HCT116 (cell line): ENCODE measurements around the gene CNTNAP2. TPM values are rescaled to one million over a fixed set of nuclear protein-coding genes. Genes with fewer than 3 reads are reported as not detected.

Source experiments
- ATAC-seq: fragments of 200-7000 bp; cut with Tn5 transposase; 2 replicates; pipeline ENCODE4 v1.9.1; 2020; ENCODE audit warnings: mild to moderate bottlenecking, moderate library complexity
- BruUV-seq: library from RNA; stranded (reverse); fragments of 400-500 nt; replicated peaks from 2 replicates; lab custom pipeline; 2021; lab: Mats Ljungman, UMichigan
- CTCF ChIA-PET: fragments of 300-600 bp; sonication (Branson Sonifier 250); formaldehyde crosslinking; loops from one replicate; lab custom pipeline; 2021; ENCODE audit warnings: antibody characterized with exemption; lab: Charles Lee
- POLR2A ChIA-PET: fragments of 300-600, 350-600 bp; sonication (Branson Sonifier 250); formaldehyde crosslinking; loops from one replicate; lab custom pipeline; 2021; ENCODE audit warnings: antibody characterized with exemption; lab: Charles Lee
- RAD21 ChIA-PET, 2 experiments: fragments of 300-600 bp; sonication (Branson Sonifier 250); formaldehyde crosslinking; loops; one replicate each; lab custom pipeline; 2023; ENCODE audit warnings: low total read pairs in 2 of 2; ENCODE audit not compliant: uncharacterized antibody in 2 of 2, unreplicated experiment in 2 of 2, low non-redundant PET in 1 of 2; lab: Charles Lee
- DNase-seq: peaks from one replicate; pipeline ENCODE4 v3.0.0-alpha.2; 2010; ENCODE audit warnings: low read depth, low spot score
- H2AFZ ChIP-seq: fragments of 200-600 bp; shearing (Covaris generic), sonication (generic); 2 replicates; pipeline ENCODE4 v1.6.1; 2017; ENCODE audit warnings: low read depth, mixed run types, mixed read lengths, antibody characterized with exemption, low read length; ENCODE audit not compliant: poor library complexity, severe bottlenecking
- H3K27ac ChIP-seq: 2 replicates; pipeline ENCODE4 v1.5.1; 2012; ENCODE audit warnings: low read depth, low read length
- H3K27me3 ChIP-seq: fragments of 200-600 bp; sonication (generic); 2 replicates; pipeline ENCODE4 v1.6.1; 2016; ENCODE audit warnings: mixed run types, low read length, mixed read lengths; ENCODE audit not compliant: insufficient read depth
- H3K36me3 ChIP-seq, 2 experiments: fragments of 200-500 bp in 1 of 2; fragments of 200-600 bp in 1 of 2; sonication (Bioruptor generic) in 1 of 2; sonication (generic) in 1 of 2; 2 replicates each; pipeline versions ENCODE4 v1.5.1 to v1.6.1; 2014 to 2016; ENCODE audit warnings: low read length in 2 of 2, inconsistent platforms in 1 of 2, mixed read lengths in 1 of 2, mixed run types in 1 of 2; ENCODE audit not compliant: insufficient read depth in 2 of 2, control insufficient read depth in 1 of 2
- H3K4me1 ChIP-seq, 2 experiments: fragments of 200-600 bp in 1 of 2; sonication (generic) in 1 of 2; 2 replicates each; pipeline versions ENCODE4 v1.5.1 to v1.6.1; 2012 to 2017; ENCODE audit warnings: low read length in 2 of 2, inconsistent platforms in 1 of 2, mild to moderate bottlenecking in 1 of 2, mixed read lengths in 1 of 2, mixed run types in 1 of 2, moderate library complexity in 1 of 2; ENCODE audit not compliant: insufficient read depth in 2 of 2, control insufficient read depth in 1 of 2
- H3K4me2 ChIP-seq: fragments of 200-600 bp; sonication (generic); 2 replicates; pipeline ENCODE4 v1.6.1; 2017; ENCODE audit warnings: mixed run types, low read length, mixed read lengths
- H3K4me3 ChIP-seq, 2 experiments: fragments of 200-600 bp in 1 of 2; sonication (generic) in 1 of 2; replicated peaks in 1 of 2; 2 replicates each; pipeline ENCODE4 v1.5.1; 2011 to 2016; ENCODE audit warnings: low read length in 2 of 2, control low read depth in 1 of 2, low read depth in 1 of 2, mild to moderate bottlenecking in 1 of 2, mixed read lengths in 1 of 2, mixed run types in 1 of 2
- H3K79me2 ChIP-seq: fragments of 200-600 bp; sonication (generic); 2 replicates; pipeline ENCODE4 v1.6.1; 2017; ENCODE audit warnings: mild to moderate bottlenecking, mixed run types, low read length, moderate library complexity, mixed read lengths; ENCODE audit not compliant: insufficient read depth
- H3K9ac ChIP-seq: fragments of 200-600 bp; sonication (generic); 2 replicates; pipeline ENCODE4 v1.6.1; 2016; ENCODE audit warnings: low read length, mixed read lengths
- H3K9me2 ChIP-seq: fragments of 200-600 bp; sonication (generic), shearing (Covaris generic); 2 replicates; pipeline ENCODE4 v1.6.1; 2017; ENCODE audit warnings: mixed run types, mild to moderate bottlenecking, moderate library complexity; ENCODE audit not compliant: insufficient read depth
- H3K9me3 ChIP-seq, 2 experiments: fragments of 200-500 bp in 1 of 2; fragments of 200-600 bp in 1 of 2; sonication (Bioruptor generic) in 1 of 2; sonication (generic) in 1 of 2; 2 replicates each; pipeline ENCODE4 v1.6.1; 2014 to 2017; ENCODE audit warnings: low read length in 2 of 2, mixed read lengths in 2 of 2, inconsistent platforms in 1 of 2, low read depth in 1 of 2, mild to moderate bottlenecking in 1 of 2, mixed run types in 1 of 2, moderate library complexity in 1 of 2; ENCODE audit not compliant: control insufficient read depth in 1 of 2, insufficient read depth in 1 of 2
- H4K20me1 ChIP-seq: fragments of 200-600 bp; sonication (generic), shearing (Covaris generic); 2 replicates; pipeline ENCODE4 v1.6.1; 2017; ENCODE audit warnings: mixed run types, mild to moderate bottlenecking, moderate library complexity; ENCODE audit not compliant: insufficient read depth
- CBX3 ChIP-seq: IDR thresholded peaks from 2 replicates; pipeline ENCODE4 v1.6.1; 2012; ENCODE audit warnings: low read depth
- CEBPB ChIP-seq: IDR thresholded peaks from 2 replicates; pipeline ENCODE4 v1.6.1; 2012; ENCODE audit warnings: low read depth
- EGR1 ChIP-seq: IDR thresholded peaks from 2 replicates; pipeline ENCODE4 v1.6.1; 2012; ENCODE audit warnings: low read depth
- FOSL1 ChIP-seq: IDR thresholded peaks from 2 replicates; pipeline ENCODE4 v1.6.1; 2012; ENCODE audit warnings: low read depth
- JUND ChIP-seq: IDR thresholded peaks from 2 replicates; pipeline ENCODE4 v1.6.1; 2012
- POLR2AphosphoS5 ChIP-seq: IDR thresholded peaks from 2 replicates; pipeline ENCODE4 v1.6.1; 2011; ENCODE audit warnings: mild to moderate bottlenecking, low read depth, low read length, moderate library complexity
- SRF ChIP-seq: IDR thresholded peaks from 2 replicates; pipeline ENCODE4 v1.6.1; 2012; ENCODE audit warnings: low read depth
- YY1 ChIP-seq: IDR thresholded peaks from 2 replicates; pipeline ENCODE4 v1.6.1; 2011; ENCODE audit warnings: low read length, low read depth, moderate library complexity, mild to moderate bottlenecking; ENCODE audit not compliant: insufficient replicate concordance; ENCODE audit errors: extremely low read depth
- ZNF274 ChIP-seq: fragments of 200-500 bp; sonication (Bioruptor generic); IDR thresholded peaks from 2 replicates; pipeline ENCODE4 v1.6.1; 2014; ENCODE audit warnings: mild to moderate bottlenecking, low read depth, low read length, inconsistent platforms
- intact Hi-C: fragments of 100-400 bp; cut with micrococcal nuclease; formaldehyde crosslinking; loops from 2 replicates; pipeline ENCODE4 v1.10.0; 2022
- total RNA-seq: library from RNA; stranded (reverse); gene quantifications from one replicate; pipeline ENCODE4 v1.2.1, GENCODE V29; 2021; ENCODE audit not compliant: unreplicated experiment
- TF ChIP-seq, protein P1 (sequence below), 3 experiments: fragments of 200-600 bp in 1 of 3; sonication (generic) in 1 of 3; IDR thresholded peaks in 2 of 3; conservative IDR thresholded peaks in 1 of 3; 2 replicates each; pipeline ENCODE4 v1.5.1; 2012 to 2017; ENCODE audit warnings: low read depth in 2 of 3, low read length in 2 of 3, antibody characterized with exemption in 1 of 3, borderline replicate concordance in 1 of 3, control low read depth in 1 of 3, mild to moderate bottlenecking in 1 of 3, mixed read lengths in 1 of 3, mixed run types in 1 of 3, moderate library complexity in 1 of 3; ENCODE audit not compliant: insufficient read depth in 1 of 3
- TF ChIP-seq, protein P2 (sequence below): IDR thresholded peaks from 2 replicates; pipeline ENCODE4 v1.6.1; 2011; ENCODE audit warnings: mild to moderate bottlenecking, low read length, moderate library complexity; ENCODE audit not compliant: insufficient replicate concordance; ENCODE audit errors: extremely low read depth
- TF ChIP-seq, protein P3 (sequence below): IDR thresholded peaks from 2 replicates; pipeline ENCODE4 v1.6.1; 2012; ENCODE audit warnings: low read depth
- TF ChIP-seq, protein P4 (sequence below): IDR thresholded peaks from 2 replicates; pipeline ENCODE4 v1.6.1; 2012
- TF ChIP-seq, protein P5 (sequence below): IDR thresholded peaks from 2 replicates; pipeline ENCODE4 v1.6.1; 2012

The CNTNAP2 gene
- total RNA-seq, 1 experiment from 2014 or later = 0.37 TPM

DNA sequence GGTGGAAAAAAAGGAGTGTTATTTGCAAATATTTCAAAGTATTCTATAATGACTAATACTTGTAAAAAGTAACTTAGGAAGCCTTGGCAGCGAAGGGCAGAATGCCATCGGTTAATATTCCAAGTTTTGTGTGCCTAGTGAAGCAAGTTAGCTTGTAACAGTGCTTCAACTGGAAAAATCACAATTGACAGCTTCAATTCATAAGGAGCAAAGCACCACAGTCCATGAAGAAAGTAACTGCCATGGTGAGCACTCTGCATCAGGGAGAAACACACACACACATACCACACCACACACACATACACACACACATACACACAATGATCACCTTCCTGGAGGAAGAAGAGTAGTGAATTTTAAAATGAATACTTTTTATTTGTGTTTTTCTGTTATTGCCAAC, 298.3 kb downstream of the CNTNAP2 start:
- RAD21 ChIA-PET = no interaction called here
- Histone ChIP-seq H3K27me3 (no peaks in the 10 kb centered on the region), H3K79me2 (no peaks in the 10 kb centered on the region), H3K4me2 (no peak overlapping the region), H3K9ac (no peak overlapping the region), H3K4me3 (no peak overlapping the region), H3K9me3 (peaks cover 0 to 17% of the 10 kb centered on the region in 2 experiments; a peak in 2 of 4 replicates), H3K4me1 (no peaks in the 10 kb centered on the region), H3K27ac (no peak overlapping the region), H3K36me3 (no peaks in the 10 kb centered on the region), H3K9me2 (no peaks in the 10 kb centered on the region), H2AFZ (no peak overlapping the region), H4K20me1 (no peaks in the 10 kb centered on the region)
- DNase-seq = no peak
- no peak for ATAC-seq
- TF ChIP-seq CBX3 (no peak), ZNF274 (no peak), POLR2AphosphoS5 (no peak), YY1 (no peak), FOSL1 (no peak), EGR1 (no peak), CEBPB (no peak), JUND (no peak), SRF (no peak)
- TF ChIP-seq, protein P1, sequence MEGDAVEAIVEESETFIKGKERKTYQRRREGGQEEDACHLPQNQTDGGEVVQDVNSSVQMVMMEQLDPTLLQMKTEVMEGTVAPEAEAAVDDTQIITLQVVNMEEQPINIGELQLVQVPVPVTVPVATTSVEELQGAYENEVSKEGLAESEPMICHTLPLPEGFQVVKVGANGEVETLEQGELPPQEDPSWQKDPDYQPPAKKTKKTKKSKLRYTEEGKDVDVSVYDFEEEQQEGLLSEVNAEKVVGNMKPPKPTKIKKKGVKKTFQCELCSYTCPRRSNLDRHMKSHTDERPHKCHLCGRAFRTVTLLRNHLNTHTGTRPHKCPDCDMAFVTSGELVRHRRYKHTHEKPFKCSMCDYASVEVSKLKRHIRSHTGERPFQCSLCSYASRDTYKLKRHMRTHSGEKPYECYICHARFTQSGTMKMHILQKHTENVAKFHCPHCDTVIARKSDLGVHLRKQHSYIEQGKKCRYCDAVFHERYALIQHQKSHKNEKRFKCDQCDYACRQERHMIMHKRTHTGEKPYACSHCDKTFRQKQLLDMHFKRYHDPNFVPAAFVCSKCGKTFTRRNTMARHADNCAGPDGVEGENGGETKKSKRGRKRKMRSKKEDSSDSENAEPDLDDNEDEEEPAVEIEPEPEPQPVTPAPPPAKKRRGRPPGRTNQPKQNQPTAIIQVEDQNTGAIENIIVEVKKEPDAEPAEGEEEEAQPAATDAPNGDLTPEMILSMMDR (IDR thresholded peaks at IDR 0.05 in 2 of 3, conservative IDR thresholded peaks at IDR 0.05 in 1 of 3; ENCODE audit: borderline replicate concordance in 1 of 3, insufficient read depth in 1 of 3, low read depth in 2 of 3, low read length in 2 of 3) = no peak
- TF ChIP-seq, protein P2, sequence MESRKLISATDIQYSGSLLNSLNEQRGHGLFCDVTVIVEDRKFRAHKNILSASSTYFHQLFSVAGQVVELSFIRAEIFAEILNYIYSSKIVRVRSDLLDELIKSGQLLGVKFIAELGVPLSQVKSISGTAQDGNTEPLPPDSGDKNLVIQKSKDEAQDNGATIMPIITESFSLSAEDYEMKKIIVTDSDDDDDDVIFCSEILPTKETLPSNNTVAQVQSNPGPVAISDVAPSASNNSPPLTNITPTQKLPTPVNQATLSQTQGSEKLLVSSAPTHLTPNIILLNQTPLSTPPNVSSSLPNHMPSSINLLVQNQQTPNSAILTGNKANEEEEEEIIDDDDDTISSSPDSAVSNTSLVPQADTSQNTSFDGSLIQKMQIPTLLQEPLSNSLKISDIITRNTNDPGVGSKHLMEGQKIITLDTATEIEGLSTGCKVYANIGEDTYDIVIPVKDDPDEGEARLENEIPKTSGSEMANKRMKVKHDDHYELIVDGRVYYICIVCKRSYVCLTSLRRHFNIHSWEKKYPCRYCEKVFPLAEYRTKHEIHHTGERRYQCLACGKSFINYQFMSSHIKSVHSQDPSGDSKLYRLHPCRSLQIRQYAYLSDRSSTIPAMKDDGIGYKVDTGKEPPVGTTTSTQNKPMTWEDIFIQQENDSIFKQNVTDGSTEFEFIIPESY = no peak
- TF ChIP-seq, protein P3, sequence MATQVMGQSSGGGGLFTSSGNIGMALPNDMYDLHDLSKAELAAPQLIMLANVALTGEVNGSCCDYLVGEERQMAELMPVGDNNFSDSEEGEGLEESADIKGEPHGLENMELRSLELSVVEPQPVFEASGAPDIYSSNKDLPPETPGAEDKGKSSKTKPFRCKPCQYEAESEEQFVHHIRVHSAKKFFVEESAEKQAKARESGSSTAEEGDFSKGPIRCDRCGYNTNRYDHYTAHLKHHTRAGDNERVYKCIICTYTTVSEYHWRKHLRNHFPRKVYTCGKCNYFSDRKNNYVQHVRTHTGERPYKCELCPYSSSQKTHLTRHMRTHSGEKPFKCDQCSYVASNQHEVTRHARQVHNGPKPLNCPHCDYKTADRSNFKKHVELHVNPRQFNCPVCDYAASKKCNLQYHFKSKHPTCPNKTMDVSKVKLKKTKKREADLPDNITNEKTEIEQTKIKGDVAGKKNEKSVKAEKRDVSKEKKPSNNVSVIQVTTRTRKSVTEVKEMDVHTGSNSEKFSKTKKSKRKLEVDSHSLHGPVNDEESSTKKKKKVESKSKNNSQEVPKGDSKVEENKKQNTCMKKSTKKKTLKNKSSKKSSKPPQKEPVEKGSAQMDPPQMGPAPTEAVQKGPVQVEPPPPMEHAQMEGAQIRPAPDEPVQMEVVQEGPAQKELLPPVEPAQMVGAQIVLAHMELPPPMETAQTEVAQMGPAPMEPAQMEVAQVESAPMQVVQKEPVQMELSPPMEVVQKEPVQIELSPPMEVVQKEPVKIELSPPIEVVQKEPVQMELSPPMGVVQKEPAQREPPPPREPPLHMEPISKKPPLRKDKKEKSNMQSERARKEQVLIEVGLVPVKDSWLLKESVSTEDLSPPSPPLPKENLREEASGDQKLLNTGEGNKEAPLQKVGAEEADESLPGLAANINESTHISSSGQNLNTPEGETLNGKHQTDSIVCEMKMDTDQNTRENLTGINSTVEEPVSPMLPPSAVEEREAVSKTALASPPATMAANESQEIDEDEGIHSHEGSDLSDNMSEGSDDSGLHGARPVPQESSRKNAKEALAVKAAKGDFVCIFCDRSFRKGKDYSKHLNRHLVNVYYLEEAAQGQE = no peak
- TF ChIP-seq, protein P4, sequence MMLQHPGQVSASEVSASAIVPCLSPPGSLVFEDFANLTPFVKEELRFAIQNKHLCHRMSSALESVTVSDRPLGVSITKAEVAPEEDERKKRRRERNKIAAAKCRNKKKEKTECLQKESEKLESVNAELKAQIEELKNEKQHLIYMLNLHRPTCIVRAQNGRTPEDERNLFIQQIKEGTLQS = no peak
- TF ChIP-seq, protein P5, sequence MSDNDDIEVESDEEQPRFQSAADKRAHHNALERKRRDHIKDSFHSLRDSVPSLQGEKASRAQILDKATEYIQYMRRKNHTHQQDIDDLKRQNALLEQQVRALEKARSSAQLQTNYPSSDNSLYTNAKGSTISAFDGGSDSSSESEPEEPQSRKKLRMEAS = no peak
- BruUV-seq = no TSS peak
- CTCF ChIA-PET = no interaction called here
- intact Hi-C loops = no loop called here
- POLR2A ChIA-PET = no interaction called here
